ENCODE results near the gene GOPC. TPM values are rescaled to one million over a fixed set of nuclear protein-coding genes. Genes with fewer than 3 reads are reported as not detected.

Gene GOPC
- polyA plus RNA-seq, 1 donor from 2014 or later: 69.2 TPM

GRCh38 chr6:117590447-117590846 lies 11.9 kb downstream of the GOPC start:
- H3K79me2 ChIP-seq (replicated peaks; ENCODE audit: insufficient read depth, low read length): peaks cover 20% of the 10 kb centered on the region
- H2AFZ ChIP-seq (ENCODE audit: low read depth, low read length): no peak overlapping the region
- no peak overlapping the region for H3K4me2 ChIP-seq (ENCODE audit: low read length)
- H3K9me2 ChIP-seq (ENCODE audit: insufficient read depth, low read length): no peaks in the 10 kb centered on the region
- H3K36me3 ChIP-seq (ENCODE audit: insufficient read depth, low read length): peaks cover 5% of the 10 kb centered on the region
- no peak overlapping the region for H3K9ac ChIP-seq (ENCODE audit: low read length)
- no peak overlapping the region for H3K27ac ChIP-seq (ENCODE audit: low read length)
- no peak overlapping the region for H3K4me3 ChIP-seq (ENCODE audit: low read length)
- H3K9me3 ChIP-seq (ENCODE audit: low read length): no peaks in the 10 kb centered on the region
- no peaks in the 10 kb centered on the region for H4K20me1 ChIP-seq (ENCODE audit: insufficient read depth)
- H3K27me3 ChIP-seq (ENCODE audit: insufficient read depth, low read depth, low read length): no peaks in the 10 kb centered on the region
- TF ChIP-seq TAF1 (IDR thresholded peaks at IDR 0.05; ENCODE audit: low read depth) (no peak), RAD21 (conservative IDR thresholded peaks at IDR 0.05) (no peak), REST (IDR thresholded peaks at IDR 0.05; ENCODE audit: borderline replicate concordance) (no peak), CTCF (IDR thresholded peaks at IDR 0.05; ENCODE audit: poor library complexity, severe bottlenecking) (no peak), POLR2AphosphoS5 (IDR thresholded peaks at IDR 0.05) (no peak), SMC3 (conservative IDR thresholded peaks at IDR 0.05; ENCODE audit: poor library complexity) (no peak), MXI1 (conservative IDR thresholded peaks at IDR 0.05; ENCODE audit: poor library complexity, severe bottlenecking) (no peak), EP300 (conservative IDR thresholded peaks at IDR 0.05; ENCODE audit: poor library complexity, severe bottlenecking) (no peak), EZH2 (IDR thresholded peaks at IDR 0.05; ENCODE audit: borderline replicate concordance, insufficient read depth, low read length, poor library complexity, severe bottlenecking) (no peak)
- H3F3A ChIP-seq (ENCODE audit: insufficient read depth, low read length, poor library complexity, severe bottlenecking): no peaks in the 10 kb centered on the region

- Histone ChIP-seq H3K36me3 (ENCODE audit: insufficient read depth, low read length) (peaks cover 5% of the 10 kb centered on the region), H4K20me1 (ENCODE audit: insufficient read depth) (no peaks in the 10 kb centered on the region), H3F3A (ENCODE audit: insufficient read depth, low read length, poor library complexity, severe bottlenecking) (no peaks in the 10 kb centered on the region), H3K27ac (ENCODE audit: low read length) (no peak overlapping the region), H3K27me3 (ENCODE audit: insufficient read depth, low read depth, low read length) (no peaks in the 10 kb centered on the region), H2AFZ (ENCODE audit: low read depth, low read length) (no peak overlapping the region), H3K4me3 (ENCODE audit: low read length) (no peak overlapping the region), H3K9me2 (ENCODE audit: insufficient read depth, low read length) (no peaks in the 10 kb centered on the region), H3K9me3 (ENCODE audit: low read length) (no peaks in the 10 kb centered on the region), H3K79me2 (replicated peaks; ENCODE audit: insufficient read depth, low read length) (peaks cover 20% of the 10 kb centered on the region), H3K4me2 (ENCODE audit: low read length) (no peak overlapping the region), H3K9ac (ENCODE audit: low read length) (no peak overlapping the region)
- TF ChIP-seq EP300 (conservative IDR thresholded peaks at IDR 0.05; ENCODE audit: poor library complexity, severe bottlenecking): no peak
- no peak for TF ChIP-seq MXI1 (conservative IDR thresholded peaks at IDR 0.05; ENCODE audit: poor library complexity, severe bottlenecking)
- TF ChIP-seq REST (IDR thresholded peaks at IDR 0.05; ENCODE audit: borderline replicate concordance): no peak
- TF ChIP-seq RAD21 (conservative IDR thresholded peaks at IDR 0.05): no peak
- TF ChIP-seq CTCF (IDR thresholded peaks at IDR 0.05; ENCODE audit: poor library complexity, severe bottlenecking): no peak
- no peak for TF ChIP-seq EZH2 (IDR thresholded peaks at IDR 0.05; ENCODE audit: borderline replicate concordance, insufficient read depth, low read length, poor library complexity, severe bottlenecking)
- no peak for TF ChIP-seq POLR2AphosphoS5 (IDR thresholded peaks at IDR 0.05)
- TF ChIP-seq SMC3 (conservative IDR thresholded peaks at IDR 0.05; ENCODE audit: poor library complexity): no peak
- TF ChIP-seq TAF1 (IDR thresholded peaks at IDR 0.05; ENCODE audit: low read depth): no peak
These were observed 16.7 kb downstream of the GOPC start for GRCh38 chr6:117585647-117586046.
